ENCODE measurements around the gene ENTR1. TPM values are rescaled to one million over a fixed set of nuclear protein-coding genes. Genes with fewer than 3 reads are reported as not detected.

Gene ENTR1, protein sequence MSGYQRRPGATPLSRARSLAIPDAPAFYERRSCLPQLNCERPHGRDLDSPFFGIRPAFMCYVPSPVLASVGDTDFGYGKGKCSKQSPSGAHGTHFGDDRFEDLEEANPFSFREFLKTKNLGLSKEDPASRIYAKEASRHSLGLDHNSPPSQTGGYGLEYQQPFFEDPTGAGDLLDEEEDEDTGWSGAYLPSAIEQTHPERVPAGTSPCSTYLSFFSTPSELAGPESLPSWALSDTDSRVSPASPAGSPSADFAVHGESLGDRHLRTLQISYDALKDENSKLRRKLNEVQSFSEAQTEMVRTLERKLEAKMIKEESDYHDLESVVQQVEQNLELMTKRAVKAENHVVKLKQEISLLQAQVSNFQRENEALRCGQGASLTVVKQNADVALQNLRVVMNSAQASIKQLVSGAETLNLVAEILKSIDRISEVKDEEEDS
- 25.6 and 45.6 TPM in 2 replicates for total RNA-seq

GRCh38 chr9:136410500-136411287, at the start of gene ENTR1, which contains the start of gene PMPCA:
Gene ENTR1, minus strand, starts transcription at chr9:136410614. Its CDS starts 217 bp downstream, at chr9:136410397.
Gene PMPCA, plus strand, starts transcription at chr9:136410658. Its CDS starts 11 bp downstream, at chr9:136410669.

GRCh38 chr9:136439481-136440408, 29.3 kb upstream of the ENTR1 start, which contains the start of gene INPP5E:
Gene INPP5E, minus strand, starts transcription at chr9:136439845. Its CDS starts 426 bp downstream, at chr9:136439419.

DNA sequence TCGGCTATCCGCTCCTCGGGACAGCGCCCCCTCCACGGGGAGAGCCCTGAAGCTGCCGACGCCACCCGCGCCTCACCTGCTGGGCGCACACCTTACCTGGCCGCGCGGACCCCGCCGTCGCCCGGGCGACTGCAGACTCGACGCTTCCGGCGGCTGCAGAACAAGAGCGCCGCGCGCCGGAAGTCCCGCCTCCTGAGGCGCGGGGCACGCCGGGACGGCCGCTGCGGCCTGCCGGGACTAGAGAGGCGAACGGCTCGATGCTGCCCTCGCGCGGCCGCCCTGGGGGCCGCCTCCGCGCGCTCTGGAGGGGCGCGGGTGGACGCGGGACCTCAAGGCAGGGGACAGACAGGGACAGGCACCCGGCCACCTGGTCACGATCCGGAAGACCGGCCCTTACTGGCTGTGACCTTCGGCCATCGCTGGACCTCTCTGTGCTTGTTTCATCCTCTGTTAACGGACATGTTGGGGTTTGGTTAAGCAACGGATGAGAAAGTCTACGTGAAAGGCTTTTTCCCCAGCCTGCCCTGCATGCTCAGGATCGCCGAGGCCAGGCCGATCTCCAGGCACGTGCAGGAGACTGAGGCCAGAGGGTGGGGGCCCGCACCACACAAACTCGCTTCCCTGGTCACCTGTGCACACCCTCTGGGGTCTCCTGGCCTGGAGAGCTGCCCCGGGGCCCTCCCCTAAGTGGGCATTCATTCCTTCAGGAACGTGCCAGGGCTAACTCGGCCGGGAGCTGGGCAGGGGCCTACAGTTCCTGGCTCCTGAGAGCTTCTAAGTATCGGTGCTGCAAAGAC, 10.2 kb downstream of the ENTR1 start, which contains the start of gene SNAPC4:
Gene SNAPC4, minus strand, starts transcription at position 133 of the 797 bp plus-strand sequence. CDS start 1,742 bp downstream, outside the sequence.

DNA sequence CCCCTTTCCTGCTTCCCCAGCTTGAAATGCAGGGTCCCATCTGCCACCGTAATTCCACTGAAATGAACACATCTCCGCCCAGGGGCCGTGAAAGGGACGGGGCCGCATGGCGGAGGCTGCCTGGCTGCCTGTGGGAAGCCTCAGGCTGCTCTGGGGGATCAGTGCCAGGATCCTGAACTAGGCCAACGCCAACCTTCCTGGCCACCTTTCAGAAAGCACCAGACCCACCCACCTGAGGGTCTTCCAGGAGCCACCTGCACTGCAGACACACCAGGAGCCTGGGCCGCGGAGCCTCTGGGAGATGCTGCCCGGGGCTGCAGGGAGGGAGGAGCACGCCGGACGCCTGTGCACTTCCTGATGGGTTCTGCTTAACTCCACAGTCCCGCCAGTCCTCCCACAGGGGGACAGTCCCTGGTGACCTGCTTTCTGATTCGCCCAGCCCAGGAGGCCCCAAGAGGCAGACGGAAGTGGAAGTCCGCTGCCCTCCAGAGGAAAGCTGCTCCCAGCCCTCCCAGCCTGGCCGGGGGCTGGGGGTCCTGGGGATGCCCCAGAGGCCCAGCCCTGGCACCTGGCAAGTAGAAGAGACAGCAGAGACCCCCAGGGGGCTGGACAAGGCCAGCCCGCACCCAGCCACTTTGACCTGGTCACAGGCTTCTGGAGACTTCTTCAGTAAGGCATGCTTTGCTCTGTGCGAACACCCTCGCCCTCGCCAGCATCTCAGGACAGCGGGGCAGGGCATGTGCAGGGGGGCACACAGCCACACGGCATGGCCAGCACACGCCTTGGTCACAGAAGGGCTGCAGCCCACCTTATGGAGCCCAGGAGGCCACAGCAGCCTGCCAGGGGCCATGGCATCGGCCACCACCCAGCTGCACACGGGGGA, 36.9 kb downstream of the ENTR1 start, which contains the start of gene CARD9:
Gene CARD9, minus strand, starts transcription at position 370 of the 883 bp plus-strand sequence. CDS start 1,591 bp downstream, outside the sequence.

GRCh38 chr9:136363106-136363948, 47.1 kb downstream of the ENTR1 start, which contains the start of gene DNLZ:
Gene DNLZ, minus strand, starts transcription at chr9:136363744. Its CDS starts 30 bp downstream, at chr9:136363714.

Other genes with a start within 250 kb of the ENTR1 start
- gene LHX3, start 205.5 kb downstream of the ENTR1 start, total RNA-seq, result not detected in 2 replicates
- gene QSOX2, start 164.8 kb downstream of the ENTR1 start, total RNA-seq, result 15.8 and 32.2 TPM in 2 replicates
- under 0.01 and 0.07 TPM in 2 replicates for gene CCDC187, start 106.5 kb downstream of the ENTR1 start, total RNA-seq
- gene GPSM1, start 83.1 kb downstream of the ENTR1 start, total RNA-seq, result 41.5 and 63.5 TPM in 2 replicates
- gene DNLZ, start 46.9 kb downstream of the ENTR1 start, total RNA-seq, result 7.4 and 8.4 TPM in 2 replicates
- gene CARD9, start 36.9 kb downstream of the ENTR1 start, total RNA-seq, result 0.85 and 3.1 TPM in 2 replicates
- gene SNAPC4, start 10.4 kb downstream of the ENTR1 start, total RNA-seq, result 5.1 and 6.7 TPM in 2 replicates
- 39.4 and 45.8 TPM in 2 replicates for gene PMPCA, start within 50 bp of the ENTR1 start, total RNA-seq
- gene INPP5E, start 29.2 kb upstream of the ENTR1 start, total RNA-seq, result 7.2 and 12.5 TPM in 2 replicates
- gene SEC16A, start 72.4 kb upstream of the ENTR1 start, total RNA-seq, result 47.1 and 51.4 TPM in 2 replicates
- gene NOTCH1, start 135.4 kb upstream of the ENTR1 start, total RNA-seq, result 34.2 and 36.9 TPM in 2 replicates

Data from smooth muscle cell of the pulmonary artery (primary cell).